K562 (cell line): ENCODE data around the gene GNAL. TPM values are rescaled to one million over a fixed set of nuclear protein-coding genes. Genes with fewer than 3 reads are reported as not detected.

Source experiments
- BACH1 ChIP-seq: fragments of 200-800 bp; sonication (Bioruptor generic); IDR thresholded peaks from 2 replicates; pipeline ENCODE4 v1.6.1; 2016; ENCODE audit warnings: missing genetic modification characterization, missing compliant biosample characterization
- CBFA2T3 ChIP-seq: fragments of 450-650 bp; IDR thresholded peaks from 2 replicates; pipeline ENCODE4 v1.6.1; 2017
- CBX2 ChIP-seq: fragments of 200-600 bp; sonication (generic); IDR thresholded peaks from one replicate; pipeline ENCODE4 v1.6.1; 2012; ENCODE audit warnings: mild to moderate bottlenecking, low read length, inconsistent platforms; ENCODE audit not compliant: insufficient read depth, poor library complexity, severe bottlenecking
- CLOCK ChIP-seq: fragments of 250-450 bp; sonication (Bioruptor Pico); IDR thresholded peaks from 2 replicates; pipeline ENCODE4 v1.4.0; 2020; ENCODE audit warnings: mild to moderate bottlenecking, moderate library complexity, borderline replicate concordance
- CTCF ChIP-seq, 3 experiments: IDR thresholded peaks in 2 of 3; conservative IDR thresholded peaks in 1 of 3; 2 replicates each; pipeline ENCODE4 v1.5.1; 2011 to 2012; ENCODE audit warnings: low read length in 3 of 3, mild to moderate bottlenecking in 3 of 3, control low read depth in 2 of 3, improper control_type of control experiment in 1 of 3, inconsistent platforms in 1 of 3, low read depth in 1 of 3, mixed read lengths in 1 of 3, moderate library complexity in 1 of 3; ENCODE audit not compliant: insufficient read depth in 2 of 3
- HINFP ChIP-seq: fragments of 450-650 bp; conservative IDR thresholded peaks from 2 replicates; pipeline ENCODE4 v1.6.1; 2016; ENCODE audit warnings: missing genetic modification characterization, low read depth, mild to moderate bottlenecking, control low read depth, missing compliant biosample characterization
- HNRNPH1 ChIP-seq: fragments of 200-400 bp; formaldehyde crosslinking; optimal IDR thresholded peaks from 2 replicates; pipeline ENCODE3; 2017; ENCODE audit warnings: low read depth, mild to moderate bottlenecking, low read length, moderate library complexity
- MXI1 ChIP-seq: IDR thresholded peaks from 2 replicates; pipeline ENCODE4 v1.6.1; 2011; ENCODE audit warnings: low read depth, mild to moderate bottlenecking, improper control_type of control experiment, low read length
- NBN ChIP-seq: fragments of 450-650 bp; IDR thresholded peaks from 2 replicates; pipeline ENCODE4 v1.6.1; 2016; ENCODE audit warnings: low read depth, mild to moderate bottlenecking
- NFYB ChIP-seq: IDR thresholded peaks from 2 replicates; pipeline ENCODE4 v1.6.1; 2011; ENCODE audit warnings: mild to moderate bottlenecking, moderate library complexity; ENCODE audit not compliant: insufficient read length; ENCODE audit errors: extremely low read depth
- PCBP2 ChIP-seq: fragments of 200-400 bp; formaldehyde crosslinking; IDR thresholded peaks from 2 replicates; pipeline ENCODE4 v1.6.1; 2018; ENCODE audit warnings: low read length, low read depth, mild to moderate bottlenecking, moderate library complexity; ENCODE audit not compliant: poor library complexity, severe bottlenecking
- PTBP1 ChIP-seq: fragments of 200-400 bp; formaldehyde crosslinking; IDR thresholded peaks from 2 replicates; pipeline ENCODE4 v1.6.1; 2017; ENCODE audit warnings: low read depth, low read length
- THRA ChIP-seq: fragments of 450-650 bp; IDR thresholded peaks from 2 replicates; pipeline ENCODE4 v1.6.1; 2017; ENCODE audit warnings: mild to moderate bottlenecking, moderate library complexity
- ZBTB1 ChIP-seq: sonication (generic); formaldehyde crosslinking; IDR thresholded peaks from 2 replicates; pipeline ENCODE4 v1.8.1; 2023; ENCODE audit warnings: missing genetic modification reagents, low read depth, mild to moderate bottlenecking, borderline replicate concordance
- ZFP36 ChIP-seq: fragments of 150-350 bp; IDR thresholded peaks from 2 replicates; pipeline ENCODE4 v1.6.1; 2018; ENCODE audit warnings: low read length, low read depth; ENCODE audit not compliant: partially characterized antibody
- ZFPM2 ChIP-seq: fragments of 250-450 bp; sonication (Bioruptor Pico); IDR thresholded peaks from 2 replicates; pipeline ENCODE4 v1.5.1; 2022; ENCODE audit warnings: mild to moderate bottlenecking
- ZNF212 ChIP-seq: fragments of 450-650 bp; formaldehyde crosslinking; IDR thresholded peaks from 2 replicates; pipeline ENCODE4 v1.4.0; 2020; ENCODE audit warnings: mild to moderate bottlenecking
- ZNF239 ChIP-seq: fragments of 250-450 bp; sonication (Bioruptor Pico); IDR thresholded peaks from 2 replicates; pipeline ENCODE4 v1.4.0; 2020; ENCODE audit warnings: mild to moderate bottlenecking
- polyA plus RNA-seq, 8 experiments: library from polyadenylated mRNA; depleted of rRNA in 4 of 8; stranded (reverse) in 5 of 8; unstranded in 3 of 8; fragments of >200 nt; fragmentation: Nextera tagmentation in 2 of 8; fragmentation: Illumina TruSeq in 1 of 8; extraction: Ambion mirVana in 2 of 8; extraction: Trizol in 1 of 8; gene quantifications; 2 replicates each; pipeline versions ENCODE4 v1.2.1 to v1.2.3, GENCODE V29; 2011 to 2014; ENCODE audit warnings: inconsistent platforms in 1 of 8, missing spikeins in 1 of 8
- total RNA-seq, 7 experiments: library from RNA; depleted of rRNA in 6 of 7; stranded (reverse); fragments of >200 nt in 6 of 7; fragmentation: Illumina TruSeq in 2 of 7; extraction: Trizol in 2 of 7; gene quantifications; 2 replicates each; pipeline versions ENCODE4 v1.2.1 to v1.2.3, GENCODE V29; 2011 to 2021; ENCODE audit warnings: low replicate concordance in 1 of 7
- TF ChIP-seq, protein P1 (sequence below): fragments of 250-450 bp; sonication (Bioruptor Pico); IDR thresholded peaks from 2 replicates; pipeline ENCODE4 v1.5.0; 2021

The GNAL gene
- total and polyA plus RNA-seq, 9 of the 15 experiments (the other 6 are each of a cell fraction or from before 2014, with no cell fraction given): under 0.01 to 0.10 (median 0.01) TPM; not detected in 5

DNA sequence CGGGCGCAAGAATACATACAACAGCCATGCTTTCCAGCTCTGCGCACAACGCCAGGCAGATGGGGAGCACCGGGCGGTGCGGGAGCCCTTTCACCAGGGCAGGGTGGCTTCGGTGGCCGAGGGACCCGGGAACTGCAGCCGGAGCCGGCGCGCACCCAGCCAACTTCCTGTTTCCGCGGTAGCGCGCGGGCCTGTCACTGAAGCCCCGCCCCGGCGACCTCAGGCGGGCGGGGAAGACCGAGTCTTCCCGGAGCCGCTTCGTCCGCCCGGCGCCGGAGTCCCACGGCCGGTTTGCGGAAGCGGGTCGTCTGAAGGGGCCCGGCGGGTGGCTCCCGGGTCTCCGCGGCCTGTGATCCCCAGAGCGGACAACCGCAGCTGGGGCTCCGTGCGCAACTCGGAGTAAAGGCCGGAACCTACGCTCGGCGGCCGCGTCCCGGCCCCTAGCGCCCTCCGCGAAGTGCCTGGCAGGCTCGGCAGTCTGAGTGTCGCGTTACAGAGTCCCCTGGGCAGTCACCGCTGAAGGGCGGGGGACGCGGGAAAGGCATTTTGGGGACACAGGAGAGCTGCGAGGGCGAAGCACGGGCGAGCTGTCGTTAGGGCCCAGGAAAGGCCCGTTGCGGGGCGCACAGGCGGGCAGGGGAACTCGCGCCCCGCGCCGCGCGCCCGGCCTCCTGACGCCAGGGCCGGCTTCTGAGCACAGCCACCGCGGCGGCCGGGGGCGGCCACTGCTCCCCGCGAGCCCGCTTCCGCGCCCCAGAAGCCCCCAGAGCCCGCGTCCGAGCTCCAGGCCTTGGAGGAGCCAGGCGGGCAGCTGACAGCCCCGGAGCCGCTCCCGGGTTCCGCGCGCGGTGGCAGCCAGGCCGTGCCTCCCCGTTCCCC lies 219.4 kb downstream of the GNAL start, which contains the start of gene MPPE1 (continued):
- TF ChIP-seq CTCF (IDR thresholded peaks at IDR 0.05 in 2 of 3, conservative IDR thresholded peaks at IDR 0.05 in 1 of 3; ENCODE audit: insufficient read depth in 2 of 3, low read depth in 1 of 3, low read length in 3 of 3): no peak
- TF ChIP-seq, protein P1, sequence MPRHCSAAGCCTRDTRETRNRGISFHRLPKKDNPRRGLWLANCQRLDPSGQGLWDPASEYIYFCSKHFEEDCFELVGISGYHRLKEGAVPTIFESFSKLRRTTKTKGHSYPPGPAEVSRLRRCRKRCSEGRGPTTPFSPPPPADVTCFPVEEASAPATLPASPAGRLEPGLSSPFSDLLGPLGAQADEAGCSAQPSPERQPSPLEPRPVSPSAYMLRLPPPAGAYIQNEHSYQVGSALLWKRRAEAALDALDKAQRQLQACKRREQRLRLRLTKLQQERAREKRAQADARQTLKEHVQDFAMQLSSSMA: no peak
- no peak for TF ChIP-seq ZFPM2 (CRISPR knock-in tag)
- TF ChIP-seq MXI1: no peak
- TF ChIP-seq CLOCK: no peak
- TF ChIP-seq BACH1 (tag): no peak
- no peak for TF ChIP-seq NFYB
- TF ChIP-seq ZNF239: no peak
- TF ChIP-seq HINFP: no peak
- no peak for TF ChIP-seq NBN
- no peak for TF ChIP-seq PCBP2
- no peak for TF ChIP-seq CBFA2T3
- TF ChIP-seq ZBTB1: peak; percentile 32; the same call in 1 of the 2 replicates
- no peak for TF ChIP-seq ZFP36
- TF ChIP-seq THRA: no peak
- TF ChIP-seq CBX2: no peak
- TF ChIP-seq PTBP1: no peak
- TF ChIP-seq HNRNPH1: no peak
- no peak for TF ChIP-seq ZNF212
